Mesothelial cell of epicardium (in vitro differentiated cells): ENCODE data around the gene AQP2. TPM values are rescaled to one million over a fixed set of nuclear protein-coding genes. Genes with fewer than 3 reads are reported as not detected.

Source experiments
- DNase-seq, 2 experiments: peaks; one replicate each; pipeline ENCODE4 v3.0.0; 2021; ENCODE audit warnings: low spot score in 2 of 2; ENCODE audit not compliant: unreplicated experiment in 2 of 2
- H3K27ac Mint-ChIP-seq: 2 replicates; pipeline ENCODE4 v1.8.0; 2021; ENCODE audit warnings: mixed read lengths
- H3K27me3 Mint-ChIP-seq: 2 replicates; pipeline ENCODE4 v1.8.0; 2021; ENCODE audit warnings: low read depth, mixed read lengths
- H3K36me3 Mint-ChIP-seq: 2 replicates; pipeline ENCODE4 v1.8.0; 2021; ENCODE audit warnings: mixed read lengths
- H3K4me1 Mint-ChIP-seq: 2 replicates; pipeline ENCODE4 v1.8.0; 2021; ENCODE audit warnings: mixed read lengths
- H3K4me3 Mint-ChIP-seq: 2 replicates; pipeline ENCODE4 v1.8.0; 2021; ENCODE audit warnings: mild to moderate bottlenecking, moderate library complexity, mixed read lengths
- H3K9me3 Mint-ChIP-seq: 2 replicates; pipeline ENCODE4 v1.8.0; 2021; ENCODE audit warnings: mixed read lengths
- CTCF ChIP-seq: fragments of 200-600 bp; sonication (generic); IDR thresholded peaks from one replicate; pipeline ENCODE4 v1.5.0; 2021; ENCODE audit warnings: antibody characterized with exemption; ENCODE audit not compliant: unreplicated experiment
- total RNA-seq: library from RNA; stranded (reverse); gene quantifications from 3 replicates; pipeline ENCODE4 v1.2.1, GENCODE V29; 2021

AQP2 gene
- total RNA-seq, 1 donor from 2014 or later: not detected

- no peaks in the 10 kb centered on the region for H3K9me3 Mint-ChIP-seq
- peaks cover 14% of the 10 kb centered on the region for H3K4me1 Mint-ChIP-seq
- no peak for TF ChIP-seq CTCF
- H3K36me3 Mint-ChIP-seq: no peaks in the 10 kb centered on the region
- H3K27me3 Mint-ChIP-seq: peaks cover 67% of the 10 kb centered on the region
- DNase-seq: no peak
- H3K27ac Mint-ChIP-seq: no peak overlapping the region
- H3K4me3 Mint-ChIP-seq: no peak overlapping the region
These were observed 5.5 kb downstream of the AQP2 start for GRCh38 chr12:49955899-49956662.

DNA sequence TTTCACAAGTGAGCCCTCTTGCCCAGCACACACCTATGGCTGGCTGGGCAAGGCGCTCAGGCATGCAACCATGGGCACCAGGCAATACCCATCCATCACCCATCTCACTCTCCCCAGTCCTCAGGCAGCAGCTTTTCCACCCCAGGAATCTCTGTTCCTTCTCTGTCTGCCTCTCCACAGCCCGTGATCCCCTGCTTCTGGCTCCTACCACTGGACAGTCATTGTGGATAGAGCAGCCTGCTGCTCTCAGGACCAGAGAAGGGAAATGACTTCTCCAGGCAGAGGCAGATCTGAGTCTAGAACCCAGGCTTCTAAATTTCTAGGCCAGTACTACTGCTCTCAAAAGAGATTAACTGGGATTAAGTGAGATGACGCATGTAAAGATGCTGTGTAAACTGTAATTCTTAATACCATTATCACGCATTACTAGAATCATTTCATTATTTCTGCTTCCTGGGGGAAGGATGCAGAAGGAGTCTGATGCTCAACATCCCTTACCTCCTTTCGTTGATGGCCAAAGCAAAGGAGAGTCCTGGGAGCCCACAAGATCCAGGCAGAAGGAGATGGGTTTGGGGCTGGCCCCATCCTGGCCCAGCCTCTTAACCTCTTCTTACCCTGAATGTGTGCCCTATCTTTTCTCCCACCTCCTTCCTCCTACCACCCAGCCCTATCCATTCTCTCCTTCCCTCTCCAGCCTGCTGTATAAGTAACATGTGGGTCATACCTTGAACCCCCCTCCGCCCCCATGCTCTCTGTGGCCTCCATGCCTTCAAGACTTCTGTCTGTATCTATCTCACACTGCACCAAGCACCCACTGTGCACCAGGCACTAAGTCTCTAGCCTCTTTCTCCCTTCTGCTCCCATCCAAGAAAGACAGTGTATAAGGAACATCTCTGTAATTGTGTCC, 6.4 kb downstream of the AQP2 start:
- H3K36me3 Mint-ChIP-seq: no peaks in the 10 kb centered on the region
- no peak for DNase-seq
- peaks cover 70% of the 10 kb centered on the region for H3K27me3 Mint-ChIP-seq

GRCh38 chr12:49957570-49957967, 7.0 kb downstream of the AQP2 start:
- DNase-seq: no peak
- H3K27me3 Mint-ChIP-seq: peaks cover 77% of the 10 kb centered on the region
- no peak overlapping the region for H3K27ac Mint-ChIP-seq
- no peaks in the 10 kb centered on the region for H3K9me3 Mint-ChIP-seq
- no peak overlapping the region for H3K4me3 Mint-ChIP-seq
- no peak for TF ChIP-seq CTCF
- no peaks in the 10 kb centered on the region for H3K36me3 Mint-ChIP-seq
- H3K4me1 Mint-ChIP-seq: peaks cover 15% of the 10 kb centered on the region

More for the DNA sequence above, 6.4 kb downstream of the AQP2 start:
- TF ChIP-seq CTCF: no peak
- Mint-ChIP-seq H3K27ac (no peak overlapping the region), H3K9me3 (no peaks in the 10 kb centered on the region), H3K4me1 (peaks cover 15% of the 10 kb centered on the region), H3K4me3 (no peak overlapping the region)

- H3K9me3 Mint-ChIP-seq: no peaks in the 10 kb centered on the region
- H3K27me3 Mint-ChIP-seq: peaks cover 88% of the 10 kb centered on the region
- no peak for DNase-seq
- peak overlapping the region; percentile 51 for H3K4me3 Mint-ChIP-seq
- H3K4me1 Mint-ChIP-seq: peaks cover 15% of the 10 kb centered on the region
- H3K27ac Mint-ChIP-seq: no peak overlapping the region
- no peak for TF ChIP-seq CTCF
- H3K36me3 Mint-ChIP-seq: no peaks in the 10 kb centered on the region
These were observed 9.3 kb downstream of the AQP2 start for GRCh38 chr12:49959685-49960473.

DNA sequence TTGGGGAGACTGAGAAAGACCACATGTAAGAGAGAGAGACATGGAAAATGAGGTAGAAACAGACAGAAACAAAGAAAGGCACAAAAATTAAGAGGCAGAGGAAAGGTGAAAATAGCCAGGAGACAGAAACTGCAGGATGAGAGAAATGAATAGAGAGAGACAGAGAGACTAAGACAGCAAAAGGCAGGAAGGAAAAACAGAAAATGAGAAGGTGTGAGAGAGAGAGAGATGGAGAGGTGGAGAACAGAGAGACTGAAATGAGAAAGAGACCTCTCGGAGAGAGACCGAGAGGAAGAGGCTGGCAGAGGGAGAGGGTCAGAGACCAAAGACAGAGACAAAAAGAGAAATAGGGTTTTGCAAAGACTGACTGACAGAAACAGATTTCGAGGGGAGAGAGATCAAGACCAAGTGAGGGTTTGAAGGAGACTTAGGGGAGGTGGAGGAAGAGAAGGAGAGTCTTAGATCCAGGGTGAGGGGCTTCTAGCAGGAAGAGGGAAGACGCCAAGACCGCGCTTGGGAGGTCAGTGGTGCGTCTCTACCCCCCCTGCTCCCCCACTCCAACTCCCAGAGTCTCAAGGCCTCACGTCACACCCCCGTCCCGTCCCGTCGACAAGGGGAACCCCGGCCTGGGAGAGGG, 10.1 kb downstream of the AQP2 start:
- DNase-seq: no peak
- Mint-ChIP-seq H3K9me3 (no peaks in the 10 kb centered on the region), H3K36me3 (no peaks in the 10 kb centered on the region), H3K4me1 (peaks cover 15% of the 10 kb centered on the region), H3K27ac (no peak overlapping the region), H3K4me3 (peak overlapping the region; percentile 51), H3K27me3 (peaks cover 94% of the 10 kb centered on the region)
- TF ChIP-seq CTCF: no peak
